Measurements from ENCODE around the gene RGS6.

GRCh38 chr14:72443991-72444441 is 511.8 kb downstream of the RGS6 start:
- TF ChIP-seq CTCF (conservative IDR thresholded peaks at IDR 0.05) (no peak), ZFX (IDR thresholded peaks at IDR 0.05) (no peak)
